ENCODE data around the gene PCDHB7.
"Not testable (repeated sequence)": the region's sequence is repeated elsewhere in the genome, so short reads cannot be mapped to it uniquely, and the experiment has no call there.

The PCDHB7 gene

GRCh38 chr5:141157356-141157755 is 15.1 kb upstream of the PCDHB7 start:
- H3K27me3 ChIP-seq (ENCODE audit: insufficient read depth, low read length); H3K4me1 ChIP-seq (ENCODE audit: insufficient read depth, low read length); H2AFZ ChIP-seq (ENCODE audit: low read depth, low read length); H3K9me3 ChIP-seq (ENCODE audit: low read length); H3K36me3 ChIP-seq (ENCODE audit: insufficient read depth, low read length); H3K4me3 ChIP-seq (ENCODE audit: low read length): not testable (repeated sequence)

- H3K9me3 ChIP-seq (ENCODE audit: low read length); H3K4me1 ChIP-seq (ENCODE audit: insufficient read depth, low read length): not testable (repeated sequence)
Observed at GRCh38 chr5:141157901-141158300, 14.5 kb upstream of the PCDHB7 start.

GRCh38 chr5:141174291-141175104 is 2.1 kb downstream of the PCDHB7 start:
- H2AFZ ChIP-seq (ENCODE audit: low read depth, low read length); H3K4me3 ChIP-seq (ENCODE audit: low read length); H3K36me3 ChIP-seq (ENCODE audit: insufficient read depth, low read length); H3K4me1 ChIP-seq (ENCODE audit: insufficient read depth, low read length); H3K27me3 ChIP-seq (ENCODE audit: insufficient read depth, low read length): not testable (repeated sequence)
- H3K9me3 ChIP-seq (ENCODE audit: low read length) = peaks cover 14% of the 10 kb centered on the region

More at GRCh38 chr5:141157901-141158300, 14.5 kb upstream of the PCDHB7 start:
- not testable (repeated sequence) for H3K27me3 ChIP-seq (ENCODE audit: insufficient read depth, low read length); H3K36me3 ChIP-seq (ENCODE audit: insufficient read depth, low read length); H3K4me3 ChIP-seq (ENCODE audit: low read length); H2AFZ ChIP-seq (ENCODE audit: low read depth, low read length)

GRCh38 chr5:141175933-141176332 is 3.5 kb downstream of the PCDHB7 start:
- no peak overlapping the region for H2AFZ ChIP-seq (ENCODE audit: low read depth, low read length)
- peaks cover 14% of the 10 kb centered on the region for H3K9me3 ChIP-seq (ENCODE audit: low read length)
- H3K36me3 ChIP-seq (ENCODE audit: insufficient read depth, low read length) = no peaks in the 10 kb centered on the region
- H3K4me1 ChIP-seq (ENCODE audit: insufficient read depth, low read length) = no peaks in the 10 kb centered on the region
- H3K4me3 ChIP-seq (ENCODE audit: low read length) = no peak overlapping the region
- H3K27me3 ChIP-seq (ENCODE audit: insufficient read depth, low read length) = no peaks in the 10 kb centered on the region

GRCh38 chr5:141177577-141178191 is 5.2 kb downstream of the PCDHB7 start, which contains the start of gene PCDHB8:
PCDHB8 (plus strand) TSS chr5:141177790; CDS start chr5:141178035, 245 bp downstream.
- not testable (repeated sequence) for H3K27me3 ChIP-seq (ENCODE audit: insufficient read depth, low read length); H3K4me3 ChIP-seq (ENCODE audit: low read length); H2AFZ ChIP-seq (ENCODE audit: low read depth, low read length); H3K4me1 ChIP-seq (ENCODE audit: insufficient read depth, low read length); H3K36me3 ChIP-seq (ENCODE audit: insufficient read depth, low read length)
- peaks cover 14% of the 10 kb centered on the region for H3K9me3 ChIP-seq (ENCODE audit: low read length)

- not testable (repeated sequence) for H2AFZ ChIP-seq (ENCODE audit: low read depth, low read length); H3K4me1 ChIP-seq (ENCODE audit: insufficient read depth, low read length); H3K4me3 ChIP-seq (ENCODE audit: low read length); H3K9me3 ChIP-seq (ENCODE audit: low read length); H3K36me3 ChIP-seq (ENCODE audit: insufficient read depth, low read length); H3K27me3 ChIP-seq (ENCODE audit: insufficient read depth, low read length)
Observed at GRCh38 chr5:141179371-141179770, 6.9 kb downstream of the PCDHB7 start.

- peaks cover 12% of the 10 kb centered on the region for H3K9me3 ChIP-seq (ENCODE audit: low read length)
- not testable (repeated sequence) for H3K4me1 ChIP-seq (ENCODE audit: insufficient read depth, low read length); H3K36me3 ChIP-seq (ENCODE audit: insufficient read depth, low read length); H2AFZ ChIP-seq (ENCODE audit: low read depth, low read length); H3K27me3 ChIP-seq (ENCODE audit: insufficient read depth, low read length); H3K4me3 ChIP-seq (ENCODE audit: low read length)
Observed at GRCh38 chr5:141179876-141180275, 7.4 kb downstream of the PCDHB7 start.

GRCh38 chr5:141180313-141180712 is 7.9 kb downstream of the PCDHB7 start:
- H2AFZ ChIP-seq (ENCODE audit: low read depth, low read length) = no peak overlapping the region
- peaks cover 12% of the 10 kb centered on the region for H3K9me3 ChIP-seq (ENCODE audit: low read length)
- no peaks in the 10 kb centered on the region for H3K27me3 ChIP-seq (ENCODE audit: insufficient read depth, low read length)
- no peaks in the 10 kb centered on the region for H3K36me3 ChIP-seq (ENCODE audit: insufficient read depth, low read length)
- H3K4me3 ChIP-seq (ENCODE audit: low read length) = no peak overlapping the region
- H3K4me1 ChIP-seq (ENCODE audit: insufficient read depth, low read length) = no peaks in the 10 kb centered on the region

- H3K4me3 ChIP-seq (ENCODE audit: low read length) = peak within 1 kb of the TSS; percentile 44
- H3K4me1 ChIP-seq (ENCODE audit: insufficient read depth, low read length) = no peaks in the 10 kb centered on the region
- no peak within 1 kb of the TSS for H2AFZ ChIP-seq (ENCODE audit: low read depth, low read length)
- H3K36me3 ChIP-seq (ENCODE audit: insufficient read depth, low read length) = no peaks in the 10 kb centered on the region
- H3K27me3 ChIP-seq (ENCODE audit: insufficient read depth, low read length) = no peaks in the 10 kb centered on the region
- peaks cover 13% of the 10 kb centered on the region for H3K9me3 ChIP-seq (ENCODE audit: low read length)
Observed at GRCh38 chr5:141182248-141182647, 9.8 kb downstream of the PCDHB7 start, which contains the start of gene PCDHB16. PCDHB16 (plus strand) TSS chr5:141182387; CDS start chr5:141182560, 173 bp downstream.

GRCh38 chr5:141184117-141184855 is 11.8 kb downstream of the PCDHB7 start:
- not testable (repeated sequence) for H3K27me3 ChIP-seq (ENCODE audit: insufficient read depth, low read length); H3K4me3 ChIP-seq (ENCODE audit: low read length); H3K36me3 ChIP-seq (ENCODE audit: insufficient read depth, low read length)

GRCh38 chr5:141186897-141187512 is 14.6 kb downstream of the PCDHB7 start, which contains the start of gene PCDHB9:
PCDHB9 (plus strand) TSS chr5:141187161; CDS start chr5:141187319, 158 bp downstream.
- Histone ChIP-seq H2AFZ (ENCODE audit: low read depth, low read length) (no peak within 1 kb of the TSS), H3K36me3 (ENCODE audit: insufficient read depth, low read length) (no peaks in the 10 kb centered on the region), H3K9me3 (ENCODE audit: low read length) (peaks cover 17% of the 10 kb centered on the region), H3K27me3 (ENCODE audit: insufficient read depth, low read length) (no peaks in the 10 kb centered on the region), H3K4me3 (ENCODE audit: low read length) (peak within 1 kb of the TSS; percentile 34), H3K4me1 (ENCODE audit: insufficient read depth, low read length) (no peaks in the 10 kb centered on the region)

More at GRCh38 chr5:141184117-141184855, 11.8 kb downstream of the PCDHB7 start:
- H3K4me1 ChIP-seq (ENCODE audit: insufficient read depth, low read length); H2AFZ ChIP-seq (ENCODE audit: low read depth, low read length): not testable (repeated sequence)
- H3K9me3 ChIP-seq (ENCODE audit: low read length) = peaks cover 14% of the 10 kb centered on the region

GRCh38 chr5:141188682-141189081 is 16.2 kb downstream of the PCDHB7 start:
- peaks cover 18% of the 10 kb centered on the region for H3K9me3 ChIP-seq (ENCODE audit: low read length)
- H3K4me1 ChIP-seq (ENCODE audit: insufficient read depth, low read length); H2AFZ ChIP-seq (ENCODE audit: low read depth, low read length); H3K36me3 ChIP-seq (ENCODE audit: insufficient read depth, low read length); H3K4me3 ChIP-seq (ENCODE audit: low read length); H3K27me3 ChIP-seq (ENCODE audit: insufficient read depth, low read length): not testable (repeated sequence)

GRCh38 chr5:141189131-141189530 is 16.7 kb downstream of the PCDHB7 start:
- H3K4me1 ChIP-seq (ENCODE audit: insufficient read depth, low read length); H3K27me3 ChIP-seq (ENCODE audit: insufficient read depth, low read length); H3K4me3 ChIP-seq (ENCODE audit: low read length); H3K36me3 ChIP-seq (ENCODE audit: insufficient read depth, low read length); H2AFZ ChIP-seq (ENCODE audit: low read depth, low read length): not testable (repeated sequence)
- H3K9me3 ChIP-seq (ENCODE audit: low read length) = peaks cover 18% of the 10 kb centered on the region
